Measurements from ENCODE around the gene HS6ST2. TPM values are rescaled to one million over a fixed set of nuclear protein-coding genes. Genes with fewer than 3 reads are reported as not detected.
"Not testable (repeated sequence)": the region's sequence is repeated elsewhere in the genome, so short reads cannot be mapped to it uniquely, and the experiment has no call there.

HS6ST2 gene
- total RNA-seq, 3 donors from 2014 or later, result 0.32 to 1.3 (median 1.2) TPM

GRCh38 chrX:132956421-132957210 lies 1.8 kb downstream of the HS6ST2 start:
- no peaks in the 10 kb centered on the region for H3K4me1 ChIP-seq
- intact Hi-C loops (cut with DNase I; ENCODE audit: low total_unique reads), result no loop called here
- DNase-seq (ENCODE audit: low spot score in 2 of 2), result no peak

GRCh38 chrX:132955690-132956089 lies 2.7 kb downstream of the HS6ST2 start:
- Histone ChIP-seq H3K27me3 (peaks cover 0 to 78% of the 10 kb centered on the region in 2 donors), H3K36me3 (no peaks in the 10 kb centered on the region), H3K4me1 (no peaks in the 10 kb centered on the region), H3K27ac (no peak overlapping the region), H3K4me3 (peak overlapping the region in 2 of 3 donors; percentile 52 to 67), H3K9me3 (no peaks in the 10 kb centered on the region)
- TF ChIP-seq POLR2A (IDR thresholded peaks at IDR 0.05) (no peak), POLR2AphosphoS5 (IDR thresholded peaks at IDR 0.05) (no peak), CTCF (IDR thresholded peaks at IDR 0.05) (no peak)
- no peak for DNase-seq (ENCODE audit: low spot score in 2 of 2)
- intact Hi-C loops (cut with DNase I; ENCODE audit: low total_unique reads), result no loop called here

More at GRCh38 chrX:132956421-132957210, 1.8 kb downstream of the HS6ST2 start:
- TF ChIP-seq POLR2AphosphoS5 (IDR thresholded peaks at IDR 0.05) (no peak), CTCF (IDR thresholded peaks at IDR 0.05) (no peak), POLR2A (IDR thresholded peaks at IDR 0.05) (no peak)
- Histone ChIP-seq H3K27me3 (peaks cover 0 to 86% of the 10 kb centered on the region in 2 donors), H3K4me3 (peak overlapping the region; percentile 42 to 67 (median 52)), H3K27ac (no peak overlapping the region), H3K9me3 (no peaks in the 10 kb centered on the region), H3K36me3 (no peaks in the 10 kb centered on the region)

GRCh38 chrX:132954323-132954722 lies 4.1 kb downstream of the HS6ST2 start:
- no peaks in the 10 kb centered on the region for H3K4me1 ChIP-seq
- no peak for DNase-seq (ENCODE audit: low spot score in 2 of 2)
- no peaks in the 10 kb centered on the region for H3K9me3 ChIP-seq
- no peaks in the 10 kb centered on the region for H3K36me3 ChIP-seq
- H3K27me3 ChIP-seq, result peaks cover 0 to 64% of the 10 kb centered on the region in 2 donors
- no peak for TF ChIP-seq CTCF (IDR thresholded peaks at IDR 0.05)
- no peak for TF ChIP-seq POLR2A (IDR thresholded peaks at IDR 0.05)
- no peak for TF ChIP-seq POLR2AphosphoS5 (IDR thresholded peaks at IDR 0.05)
- intact Hi-C loops (cut with DNase I; ENCODE audit: low total_unique reads), result no loop called here
- no peak overlapping the region for H3K27ac ChIP-seq
- no peak overlapping the region for H3K4me3 ChIP-seq

GRCh38 chrX:132953354-132953753 lies 5.1 kb downstream of the HS6ST2 start:
- no peak for TF ChIP-seq CTCF (IDR thresholded peaks at IDR 0.05)
- no peak for TF ChIP-seq POLR2AphosphoS5 (IDR thresholded peaks at IDR 0.05)
- TF ChIP-seq POLR2A (IDR thresholded peaks at IDR 0.05), result no peak
- no peaks in the 10 kb centered on the region for H3K4me1 ChIP-seq
- peaks cover 0 to 60% of the 10 kb centered on the region in 2 donors for H3K27me3 ChIP-seq
- intact Hi-C loops (cut with DNase I; ENCODE audit: low total_unique reads), result no loop called here
- no peak for DNase-seq (ENCODE audit: low spot score in 2 of 2)
- H3K9me3 ChIP-seq, result no peaks in the 10 kb centered on the region
- no peak overlapping the region for H3K27ac ChIP-seq
- H3K36me3 ChIP-seq, result no peaks in the 10 kb centered on the region
- no peak overlapping the region for H3K4me3 ChIP-seq

GRCh38 chrX:132948648-132949260 lies 9.7 kb downstream of the HS6ST2 start:
- Histone ChIP-seq H3K27ac (no peak overlapping the region), H3K27me3 (peaks cover 0 to 19% of the 10 kb centered on the region in 2 donors), H3K36me3 (no peaks in the 10 kb centered on the region), H3K4me1 (no peaks in the 10 kb centered on the region), H3K4me3 (no peak overlapping the region), H3K9me3 (no peaks in the 10 kb centered on the region)
- no peak for DNase-seq (ENCODE audit: low spot score in 2 of 2)
- no peak for TF ChIP-seq POLR2A (IDR thresholded peaks at IDR 0.05)
- TF ChIP-seq CTCF (IDR thresholded peaks at IDR 0.05), result no peak
- no peak for TF ChIP-seq POLR2AphosphoS5 (IDR thresholded peaks at IDR 0.05)
- intact Hi-C loops (cut with DNase I; ENCODE audit: low total_unique reads), result no loop called here

- H3K27ac ChIP-seq; DNase-seq (ENCODE audit: low spot score in 2 of 2); H3K36me3 ChIP-seq; H3K4me1 ChIP-seq; H3K4me3 ChIP-seq; H3K9me3 ChIP-seq; intact Hi-C loops (cut with DNase I; ENCODE audit: low total_unique reads): not testable (repeated sequence)
- peaks cover 0 to 16% of the 10 kb centered on the region in 2 donors for H3K27me3 ChIP-seq
Observed at GRCh38 chrX:132945055-132945599, 13.3 kb downstream of the HS6ST2 start.
